Transverse colon (tissue), 4 donors: ENCODE measurements around the gene GCLC. TPM values are rescaled to one million over a fixed set of nuclear protein-coding genes. Genes with fewer than 3 reads are reported as not detected.
A peak's percentile ranks its signal among the peaks of the same experiment; 100 is the strongest.

Experiments used
- DNase-seq: peaks from one replicate; pipeline ENCODE4 v3.0.0-alpha.2; 2019
- H3K27ac ChIP-seq, 4 donors: fragments of 200-600 bp; sonication (generic); 2 replicates each; pipeline ENCODE4 v1.5.1; 2016 to 2018; ENCODE audit warnings: inconsistent platforms in 4 of 4
- H3K27me3 ChIP-seq: fragments of 200-600 bp; sonication (generic); 2 replicates; pipeline ENCODE4 v1.5.1; 2017; ENCODE audit warnings: inconsistent platforms
- H3K36me3 ChIP-seq, 4 donors: fragments of 200-600 bp; sonication (generic); 2 replicates each; pipeline ENCODE4 v1.5.1; 2017 to 2019; ENCODE audit warnings: inconsistent platforms in 4 of 4
- H3K4me1 ChIP-seq, 4 donors: fragments of 200-600 bp; sonication (generic); 2 replicates each; pipeline ENCODE4 v1.5.1; 2017 to 2020; ENCODE audit warnings: inconsistent platforms in 4 of 4
- H3K4me3 ChIP-seq, 4 donors: fragments of 200-600 bp; sonication (generic); 1 replicate in 1 of 4; 2 replicates in 3 of 4; pipeline versions ENCODE4 v1.5.1 to v1.6.1; 2017 to 2019; ENCODE audit warnings: inconsistent platforms in 4 of 4
- H3K9me3 ChIP-seq, 2 donors: fragments of 200-600 bp; sonication (generic); 2 replicates each; pipeline ENCODE4 v1.5.1; 2017 to 2019; ENCODE audit warnings: inconsistent platforms in 2 of 2
- CTCF ChIP-seq, 5 experiments: fragments of 200-600 bp in 3 of 5; fragments of 450-650 bp in 2 of 5; sonication (generic) in 3 of 5; IDR thresholded peaks; 1 replicate in 2 of 5; 2 replicates in 3 of 5; pipeline ENCODE4 v1.5.1; 2016 to 2017; ENCODE audit warnings: antibody characterized with exemption in 5 of 5, inconsistent platforms in 3 of 5, mild to moderate bottlenecking in 2 of 5, moderate library complexity in 1 of 5
- EP300 ChIP-seq: sonication (generic); formaldehyde crosslinking; IDR thresholded peaks from one replicate; pipeline ENCODE4 v1.6.1; 2017; ENCODE audit warnings: antibody characterized with exemption, low read depth
- POLR2A ChIP-seq: fragments of 450-650 bp; IDR thresholded peaks from one replicate; pipeline ENCODE4 v1.6.1; 2016; ENCODE audit warnings: antibody characterized with exemption, mild to moderate bottlenecking, moderate library complexity
- POLR2AphosphoS5 ChIP-seq, 3 donors: sonication (generic); formaldehyde crosslinking; IDR thresholded peaks; one replicate each; pipeline ENCODE4 v1.6.1; 2016; ENCODE audit warnings: antibody characterized with exemption in 3 of 3
- WGBS, 2 donors: methylation state at CpG; one replicate each; pipeline ENCODE4 v1.1.5; 2018; ENCODE audit warnings: low coverage in 1 of 2; 5-methylcytosine and 5-hydroxymethylcytosine counted together
- in situ Hi-C, 4 donors: fragments of 200-750 bp; cut with MboI; loops; one replicate each; pipeline versions ENCODE4 v1.15.0 to v1.15.1; 2017; ENCODE audit warnings: low sequenced_read_pairs in 3 of 4, low pct_ligation_motif_present in 1 of 4, low pct_unique_long_range_greater_than_20kb in 1 of 4
- intact Hi-C: fragments of 100-400 bp; cut with DNase I; formaldehyde crosslinking; loops from one replicate; pipeline ENCODE4 v1.15.1; 2023; ENCODE audit warnings: low total_unique reads
- total RNA-seq, 4 donors: library from RNA; depleted of rRNA; stranded (reverse); fragments of >200 nt; gene quantifications; one replicate each; pipeline ENCODE4 v1.1.0, GENCODE V29; 2016

The GCLC gene
- total RNA-seq, 4 donors from 2014 or later: 35.2 to 146 (median 64.1) TPM

DNA sequence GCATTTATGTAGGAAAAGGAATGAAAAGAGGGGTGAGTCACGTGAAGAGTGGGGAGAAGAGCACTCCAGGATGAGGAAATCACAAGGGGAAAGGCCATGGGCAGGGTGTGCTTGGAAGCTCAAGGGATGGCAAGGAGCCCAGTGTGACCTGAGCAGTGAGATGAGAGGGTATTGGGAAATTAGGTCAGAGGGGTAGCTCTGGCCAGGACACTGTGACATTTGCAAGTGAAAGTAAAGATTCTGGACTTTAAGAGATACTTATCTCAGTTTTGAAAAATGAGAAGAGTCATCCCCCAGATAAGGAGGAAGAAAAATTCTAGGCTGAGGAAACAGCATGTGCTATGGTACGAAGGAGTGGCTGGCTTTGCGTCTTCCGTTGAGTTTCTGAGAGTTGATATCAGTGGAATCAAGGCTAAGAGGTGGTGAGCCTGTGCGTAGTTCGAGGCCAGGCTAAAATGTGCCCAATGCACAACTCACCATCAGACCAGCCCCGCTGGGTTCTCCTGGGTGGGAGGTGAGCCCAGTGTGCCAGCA is 79.9 kb downstream of the GCLC start:
- H3K4me3 ChIP-seq: no peak overlapping the region
- 83 to 91% methylated on average over 6 to 7 of the region's 7 CpGs for WGBS, 2 donors
- no peaks in the 10 kb centered on the region for H3K9me3 ChIP-seq
- no peaks in the 10 kb centered on the region for H3K36me3 ChIP-seq
- peak; percentile 13 for DNase-seq
- H3K27me3 ChIP-seq: no peaks in the 10 kb centered on the region
- intact Hi-C loops: no loop called here
- H3K4me1 ChIP-seq: peaks cover 0 to 14% (median 8%) of the 10 kb centered on the region in 4 donors
- in situ Hi-C loops: no loop called here
- no peak overlapping the region for H3K27ac ChIP-seq
- TF ChIP-seq POLR2A (no peak), CTCF (IDR thresholded peaks at IDR 0.05) (no peak), EP300 (no peak), POLR2AphosphoS5 (IDR thresholded peaks at IDR 0.05) (no peak)

DNA sequence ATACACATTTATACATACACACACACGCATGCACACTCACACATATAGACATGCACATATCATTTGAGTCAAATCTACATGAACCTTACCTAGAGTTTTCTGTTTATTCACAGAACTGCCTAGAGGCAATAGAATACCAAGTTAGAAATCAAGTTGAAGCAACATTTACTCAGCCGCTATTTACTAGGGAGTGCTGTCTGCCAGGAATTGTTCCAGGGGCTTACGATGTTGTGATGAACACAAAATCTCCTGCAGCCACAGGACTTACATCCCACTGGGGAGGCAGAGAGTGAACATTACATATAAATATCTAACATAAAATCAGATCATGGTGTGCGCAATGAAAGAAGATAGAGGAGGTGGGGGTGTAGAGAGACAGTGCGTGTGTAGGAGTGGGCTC is 80.4 kb downstream of the GCLC start:
- Histone ChIP-seq H3K27me3 (no peaks in the 10 kb centered on the region), H3K9me3 (no peaks in the 10 kb centered on the region), H3K36me3 (no peaks in the 10 kb centered on the region), H3K4me3 (no peak overlapping the region), H3K4me1 (peaks cover 0 to 14% (median 8%) of the 10 kb centered on the region in 4 donors), H3K27ac (no peak overlapping the region)
- TF ChIP-seq CTCF (IDR thresholded peaks at IDR 0.05) (no peak), EP300 (no peak), POLR2A (no peak), POLR2AphosphoS5 (IDR thresholded peaks at IDR 0.05) (no peak)
- no peak for DNase-seq
- intact Hi-C loops (no loop called here), in situ Hi-C loops (no loop called here)
- 92 to 98% methylated on average over 5 of the region's 5 CpGs for WGBS, 2 donors

DNA sequence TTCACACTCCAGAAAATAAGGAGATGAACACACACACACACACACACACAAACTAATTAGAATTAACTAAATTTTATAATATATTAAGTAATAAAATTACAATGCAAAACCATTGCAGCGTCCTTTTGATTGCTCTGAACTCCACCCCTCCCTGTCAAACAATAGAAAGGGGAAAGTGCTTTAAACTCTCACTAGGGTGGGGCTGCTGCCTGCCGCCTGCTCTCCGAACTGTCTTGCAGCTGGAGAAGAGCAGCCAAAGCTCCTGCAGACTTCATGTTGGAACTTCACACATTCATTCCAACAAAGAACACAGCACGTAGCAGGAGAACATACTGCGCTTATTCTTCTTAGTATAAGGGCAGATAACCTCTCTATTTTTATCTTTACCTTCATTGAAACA is 83.2 kb downstream of the GCLC start:
- in situ Hi-C loops: no loop called here
- no peaks in the 10 kb centered on the region for H3K9me3 ChIP-seq
- H3K4me1 ChIP-seq: peaks cover 0 to 14% (median 8%) of the 10 kb centered on the region in 4 donors
- no peaks in the 10 kb centered on the region for H3K27me3 ChIP-seq
- no peaks in the 10 kb centered on the region for H3K36me3 ChIP-seq
- no peak for TF ChIP-seq CTCF (IDR thresholded peaks at IDR 0.05)
- TF ChIP-seq EP300: no peak
- TF ChIP-seq POLR2AphosphoS5 (IDR thresholded peaks at IDR 0.05): no peak
- TF ChIP-seq POLR2A: no peak
- 22 to 24% methylated on average over 3 to 5 of the region's 5 CpGs for WGBS, 2 donors
- peak; percentile 11 for DNase-seq
- no peak overlapping the region for H3K4me3 ChIP-seq
- no peak overlapping the region for H3K27ac ChIP-seq
- intact Hi-C loops: no loop called here

DNA sequence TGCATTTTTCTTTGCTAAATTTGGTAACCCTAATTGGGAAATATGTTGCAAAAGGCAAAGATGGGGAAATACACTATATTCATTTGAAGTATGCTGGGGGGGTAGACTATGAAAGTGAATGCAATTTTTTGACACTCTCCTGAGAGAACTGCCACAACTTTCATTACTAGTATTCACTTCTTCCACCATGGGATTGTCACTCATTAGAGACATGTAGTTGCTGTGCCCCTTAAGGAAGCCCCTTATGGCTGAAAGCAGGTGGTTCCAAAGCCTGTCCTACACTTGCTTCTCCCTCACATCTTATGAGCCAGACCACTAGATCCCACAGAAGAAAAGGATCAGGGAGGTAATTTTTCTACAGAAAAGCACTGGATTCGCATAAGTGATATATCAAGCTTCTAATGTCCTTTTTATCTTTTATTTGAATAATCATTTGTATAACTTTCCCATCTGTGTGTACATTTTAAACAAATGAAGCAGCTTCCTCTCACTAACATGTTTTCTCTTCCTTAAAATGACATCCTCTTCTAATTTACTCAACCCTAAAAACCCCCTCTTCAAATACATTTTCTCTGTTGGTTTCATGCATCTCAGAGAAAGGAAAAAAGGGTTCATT is 83.8 kb downstream of the GCLC start:
- TF ChIP-seq EP300 (no peak), POLR2A (no peak), CTCF (IDR thresholded peaks at IDR 0.05) (no peak), POLR2AphosphoS5 (IDR thresholded peaks at IDR 0.05) (no peak)
- WGBS, 2 donors: 37 to 44% methylated on average over 1 of the region's 1 CpG
- Histone ChIP-seq H3K27me3 (no peaks in the 10 kb centered on the region), H3K4me3 (no peak overlapping the region), H3K36me3 (no peaks in the 10 kb centered on the region), H3K4me1 (peaks cover 0 to 14% (median 8%) of the 10 kb centered on the region in 4 donors), H3K9me3 (no peaks in the 10 kb centered on the region), H3K27ac (no peak overlapping the region)
- intact Hi-C loops: no loop called here
- in situ Hi-C loops: no loop called here
- no peak for DNase-seq
